ENCODE measurements around the gene FEZF1. TPM values are rescaled to one million over a fixed set of nuclear protein-coding genes. Genes with fewer than 3 reads are reported as not detected.

Gene FEZF1
- polyA plus RNA-seq, 1 donor from 2014 or later = 1.1 TPM

DNA sequence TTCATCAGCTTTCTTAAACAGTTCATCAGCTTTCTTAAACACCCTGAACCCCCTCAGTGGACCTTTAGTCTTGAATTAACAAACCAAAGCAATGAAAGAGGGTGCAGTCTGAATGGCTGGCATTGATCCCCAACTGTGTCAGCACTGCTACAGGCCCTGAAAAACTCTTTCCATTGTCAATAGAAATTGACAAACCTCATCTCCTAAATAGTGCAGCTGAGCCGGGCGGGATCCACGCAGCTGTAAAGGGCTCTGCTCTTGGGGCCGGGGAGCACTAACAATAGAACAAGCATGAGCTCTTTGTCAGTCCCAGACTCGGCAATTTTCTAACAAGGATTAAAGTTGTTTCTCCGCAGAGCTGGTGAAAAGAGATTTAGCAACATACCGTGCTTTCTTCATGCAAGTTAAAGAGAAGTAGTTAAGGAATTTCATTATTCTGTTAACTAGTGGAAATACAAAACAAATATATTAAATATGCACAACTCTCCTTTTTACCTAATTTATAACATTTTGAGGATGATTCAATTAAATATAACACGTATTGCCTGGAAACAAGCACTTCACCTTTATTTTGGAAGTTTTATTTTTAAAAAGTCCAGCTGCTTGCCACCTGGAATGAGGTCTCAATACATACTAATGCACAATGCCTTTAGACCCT, 24.7 kb upstream of the FEZF1 start:
- peaks cover 33% of the 10 kb centered on the region for H3K27me3 ChIP-seq (ENCODE audit: insufficient read depth, low read depth, low read length)
- H3K4me3 ChIP-seq (ENCODE audit: low read length) = no peak overlapping the region
- no peaks in the 10 kb centered on the region for H3F3A ChIP-seq (ENCODE audit: insufficient read depth, low read length, poor library complexity, severe bottlenecking)
- H4K20me1 ChIP-seq (ENCODE audit: insufficient read depth) = no peaks in the 10 kb centered on the region
- H3K9ac ChIP-seq (ENCODE audit: low read length) = no peak overlapping the region
- H3K9me3 ChIP-seq (ENCODE audit: low read length) = no peaks in the 10 kb centered on the region
- no peak overlapping the region for H2AFZ ChIP-seq (ENCODE audit: low read depth, low read length)
- H3K79me2 ChIP-seq (replicated peaks; ENCODE audit: insufficient read depth, low read length) = peaks cover 3% of the 10 kb centered on the region
- H3K9me2 ChIP-seq (ENCODE audit: insufficient read depth, low read length) = no peaks in the 10 kb centered on the region
- H3K36me3 ChIP-seq (ENCODE audit: insufficient read depth, low read length) = no peaks in the 10 kb centered on the region
- TF ChIP-seq, protein P1, sequence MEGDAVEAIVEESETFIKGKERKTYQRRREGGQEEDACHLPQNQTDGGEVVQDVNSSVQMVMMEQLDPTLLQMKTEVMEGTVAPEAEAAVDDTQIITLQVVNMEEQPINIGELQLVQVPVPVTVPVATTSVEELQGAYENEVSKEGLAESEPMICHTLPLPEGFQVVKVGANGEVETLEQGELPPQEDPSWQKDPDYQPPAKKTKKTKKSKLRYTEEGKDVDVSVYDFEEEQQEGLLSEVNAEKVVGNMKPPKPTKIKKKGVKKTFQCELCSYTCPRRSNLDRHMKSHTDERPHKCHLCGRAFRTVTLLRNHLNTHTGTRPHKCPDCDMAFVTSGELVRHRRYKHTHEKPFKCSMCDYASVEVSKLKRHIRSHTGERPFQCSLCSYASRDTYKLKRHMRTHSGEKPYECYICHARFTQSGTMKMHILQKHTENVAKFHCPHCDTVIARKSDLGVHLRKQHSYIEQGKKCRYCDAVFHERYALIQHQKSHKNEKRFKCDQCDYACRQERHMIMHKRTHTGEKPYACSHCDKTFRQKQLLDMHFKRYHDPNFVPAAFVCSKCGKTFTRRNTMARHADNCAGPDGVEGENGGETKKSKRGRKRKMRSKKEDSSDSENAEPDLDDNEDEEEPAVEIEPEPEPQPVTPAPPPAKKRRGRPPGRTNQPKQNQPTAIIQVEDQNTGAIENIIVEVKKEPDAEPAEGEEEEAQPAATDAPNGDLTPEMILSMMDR (IDR thresholded peaks at IDR 0.05; ENCODE audit: poor library complexity, severe bottlenecking) = no peak
- no peak for TF ChIP-seq TAF1 (IDR thresholded peaks at IDR 0.05; ENCODE audit: low read depth)
- TF ChIP-seq EZH2 (IDR thresholded peaks at IDR 0.05; ENCODE audit: borderline replicate concordance, insufficient read depth, low read length, poor library complexity, severe bottlenecking) = no peak
- TF ChIP-seq SMC3 (conservative IDR thresholded peaks at IDR 0.05; ENCODE audit: poor library complexity) = no peak
- no peak for TF ChIP-seq POLR2AphosphoS5 (IDR thresholded peaks at IDR 0.05)
- no peak overlapping the region for H3K27ac ChIP-seq (ENCODE audit: low read length)
- H3K4me2 ChIP-seq (ENCODE audit: low read length) = no peak overlapping the region

DNA sequence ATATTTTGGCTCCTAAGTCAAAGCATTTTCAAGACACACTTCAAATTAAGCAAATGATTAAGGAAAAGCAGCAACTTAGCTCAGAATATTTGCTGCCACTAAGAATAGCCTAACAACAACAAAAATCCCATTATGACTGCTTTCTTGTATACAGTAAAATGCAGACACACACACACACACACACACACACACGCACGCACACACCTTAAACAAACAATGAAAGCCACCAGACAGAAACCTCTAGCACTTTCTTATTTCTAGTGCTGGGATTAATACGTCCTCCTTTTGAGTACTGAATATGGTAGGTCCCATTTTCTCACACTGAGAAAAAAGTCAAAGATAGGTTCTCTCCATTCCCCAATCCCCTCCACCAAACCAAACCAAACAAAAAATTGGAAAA, 23.4 kb upstream of the FEZF1 start:
- no peaks in the 10 kb centered on the region for H4K20me1 ChIP-seq (ENCODE audit: insufficient read depth)
- no peak overlapping the region for H3K27ac ChIP-seq (ENCODE audit: low read length)
- H3F3A ChIP-seq (ENCODE audit: insufficient read depth, low read length, poor library complexity, severe bottlenecking) = no peaks in the 10 kb centered on the region
- H3K4me3 ChIP-seq (ENCODE audit: low read length) = no peak overlapping the region
- no peak for TF ChIP-seq EZH2 (IDR thresholded peaks at IDR 0.05; ENCODE audit: borderline replicate concordance, insufficient read depth, low read length, poor library complexity, severe bottlenecking)
- no peak for TF ChIP-seq EP300 (conservative IDR thresholded peaks at IDR 0.05; ENCODE audit: poor library complexity, severe bottlenecking)
- no peak for TF ChIP-seq POLR2AphosphoS5 (IDR thresholded peaks at IDR 0.05)
- TF ChIP-seq RAD21 (conservative IDR thresholded peaks at IDR 0.05) = no peak
- TF ChIP-seq TAF1 (IDR thresholded peaks at IDR 0.05; ENCODE audit: low read depth) = no peak
- TF ChIP-seq, protein P2, sequence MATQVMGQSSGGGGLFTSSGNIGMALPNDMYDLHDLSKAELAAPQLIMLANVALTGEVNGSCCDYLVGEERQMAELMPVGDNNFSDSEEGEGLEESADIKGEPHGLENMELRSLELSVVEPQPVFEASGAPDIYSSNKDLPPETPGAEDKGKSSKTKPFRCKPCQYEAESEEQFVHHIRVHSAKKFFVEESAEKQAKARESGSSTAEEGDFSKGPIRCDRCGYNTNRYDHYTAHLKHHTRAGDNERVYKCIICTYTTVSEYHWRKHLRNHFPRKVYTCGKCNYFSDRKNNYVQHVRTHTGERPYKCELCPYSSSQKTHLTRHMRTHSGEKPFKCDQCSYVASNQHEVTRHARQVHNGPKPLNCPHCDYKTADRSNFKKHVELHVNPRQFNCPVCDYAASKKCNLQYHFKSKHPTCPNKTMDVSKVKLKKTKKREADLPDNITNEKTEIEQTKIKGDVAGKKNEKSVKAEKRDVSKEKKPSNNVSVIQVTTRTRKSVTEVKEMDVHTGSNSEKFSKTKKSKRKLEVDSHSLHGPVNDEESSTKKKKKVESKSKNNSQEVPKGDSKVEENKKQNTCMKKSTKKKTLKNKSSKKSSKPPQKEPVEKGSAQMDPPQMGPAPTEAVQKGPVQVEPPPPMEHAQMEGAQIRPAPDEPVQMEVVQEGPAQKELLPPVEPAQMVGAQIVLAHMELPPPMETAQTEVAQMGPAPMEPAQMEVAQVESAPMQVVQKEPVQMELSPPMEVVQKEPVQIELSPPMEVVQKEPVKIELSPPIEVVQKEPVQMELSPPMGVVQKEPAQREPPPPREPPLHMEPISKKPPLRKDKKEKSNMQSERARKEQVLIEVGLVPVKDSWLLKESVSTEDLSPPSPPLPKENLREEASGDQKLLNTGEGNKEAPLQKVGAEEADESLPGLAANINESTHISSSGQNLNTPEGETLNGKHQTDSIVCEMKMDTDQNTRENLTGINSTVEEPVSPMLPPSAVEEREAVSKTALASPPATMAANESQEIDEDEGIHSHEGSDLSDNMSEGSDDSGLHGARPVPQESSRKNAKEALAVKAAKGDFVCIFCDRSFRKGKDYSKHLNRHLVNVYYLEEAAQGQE (IDR thresholded peaks at IDR 0.05; ENCODE audit: borderline replicate concordance) = no peak
- TF ChIP-seq MXI1 (conservative IDR thresholded peaks at IDR 0.05; ENCODE audit: poor library complexity, severe bottlenecking) = no peak
- no peak for TF ChIP-seq SMC3 (conservative IDR thresholded peaks at IDR 0.05; ENCODE audit: poor library complexity)
- TF ChIP-seq, protein P1 (IDR thresholded peaks at IDR 0.05; ENCODE audit: poor library complexity, severe bottlenecking) = no peak
- H3K4me2 ChIP-seq (ENCODE audit: low read length) = no peak overlapping the region
- H2AFZ ChIP-seq (ENCODE audit: low read depth, low read length) = no peak overlapping the region
- no peaks in the 10 kb centered on the region for H3K9me3 ChIP-seq (ENCODE audit: low read length)
- no peak overlapping the region for H3K9ac ChIP-seq (ENCODE audit: low read length)
- peaks cover 3% of the 10 kb centered on the region for H3K79me2 ChIP-seq (replicated peaks; ENCODE audit: insufficient read depth, low read length)
- H3K9me2 ChIP-seq (ENCODE audit: insufficient read depth, low read length) = no peaks in the 10 kb centered on the region
- no peaks in the 10 kb centered on the region for H3K36me3 ChIP-seq (ENCODE audit: insufficient read depth, low read length)
- H3K27me3 ChIP-seq (ENCODE audit: insufficient read depth, low read depth, low read length) = peaks cover 33% of the 10 kb centered on the region
